ENCODE data around the gene CRACR2B.

Gene CRACR2B

GRCh38 chr11:863910-864827 lies 36.5 kb downstream of the CRACR2B start:
- no peak for DNase-seq (ENCODE audit: low spot score)
- TF ChIP-seq CTCF (IDR thresholded peaks at IDR 0.05; ENCODE audit: extremely low read depth, insufficient read depth, missing control alignments) = no peak
- in situ Hi-C loops (cut with MboI; ENCODE audit: low pct_unique_long_range_greater_than_20kb, low sequenced_read_pairs, unreplicated experiment) = no loop called here

- no peak for TF ChIP-seq CTCF (IDR thresholded peaks at IDR 0.05; ENCODE audit: extremely low read depth, insufficient read depth, missing control alignments)
- DNase-seq (ENCODE audit: low spot score) = no peak
- in situ Hi-C loops (cut with MboI; ENCODE audit: low pct_unique_long_range_greater_than_20kb, low sequenced_read_pairs, unreplicated experiment) = no loop called here
Observed at GRCh38 chr11:864898-865297, 37.2 kb downstream of the CRACR2B start.

GRCh38 chr11:865462-866430 lies 38.0 kb downstream of the CRACR2B start:
- TF ChIP-seq CTCF (IDR thresholded peaks at IDR 0.05; ENCODE audit: extremely low read depth, insufficient read depth, missing control alignments) = no peak
- DNase-seq (ENCODE audit: low spot score) = no peak
- in situ Hi-C loops (cut with MboI; ENCODE audit: low pct_unique_long_range_greater_than_20kb, low sequenced_read_pairs, unreplicated experiment) = no loop called here

GRCh38 chr11:866481-866880 lies 38.8 kb downstream of the CRACR2B start:
- DNase-seq (ENCODE audit: low spot score) = no peak
- in situ Hi-C loops (cut with MboI; ENCODE audit: low pct_unique_long_range_greater_than_20kb, low sequenced_read_pairs, unreplicated experiment) = no loop called here
- no peak for TF ChIP-seq CTCF (IDR thresholded peaks at IDR 0.05; ENCODE audit: extremely low read depth, insufficient read depth, missing control alignments)

GRCh38 chr11:867856-868358 lies 40.2 kb downstream of the CRACR2B start:
- no peak for DNase-seq (ENCODE audit: low spot score)
- in situ Hi-C loops (cut with MboI; ENCODE audit: low pct_unique_long_range_greater_than_20kb, low sequenced_read_pairs, unreplicated experiment) = no loop called here
- no peak for TF ChIP-seq CTCF (IDR thresholded peaks at IDR 0.05; ENCODE audit: extremely low read depth, insufficient read depth, missing control alignments)

GRCh38 chr11:868394-868793 lies 40.7 kb downstream of the CRACR2B start:
- no peak for DNase-seq (ENCODE audit: low spot score)
- no peak for TF ChIP-seq CTCF (IDR thresholded peaks at IDR 0.05; ENCODE audit: extremely low read depth, insufficient read depth, missing control alignments)
- in situ Hi-C loops (cut with MboI; ENCODE audit: low pct_unique_long_range_greater_than_20kb, low sequenced_read_pairs, unreplicated experiment) = no loop called here
